Caco-2 (cell line): ENCODE data around the gene OMA1. TPM values are rescaled to one million over a fixed set of nuclear protein-coding genes. Genes with fewer than 3 reads are reported as not detected.
"Not testable (repeated sequence)": the region's sequence is repeated elsewhere in the genome, so short reads cannot be mapped to it uniquely, and the experiment has no call there.

Source experiments
- BruUV-seq: library from RNA; stranded (reverse); fragments of 400-500 nt; replicated peaks from 2 replicates; lab custom pipeline; 2021; lab: Mats Ljungman, UMichigan
- CTCF ChIA-PET: fragments of 300-600 bp; sonication (Branson Sonifier 250); formaldehyde crosslinking; loops from one replicate; lab custom pipeline; 2022; ENCODE audit warnings: antibody characterized with exemption; lab: Charles Lee
- POLR2A ChIA-PET: fragments of 300-600 bp; sonication (Branson Sonifier 250); formaldehyde crosslinking; loops from one replicate; lab custom pipeline; 2022; ENCODE audit warnings: antibody characterized with exemption; lab: Charles Lee
- DNase-seq, 2 experiments: peaks; one replicate each; pipeline versions ENCODE4 v3.0.0 to v3.0.0-alpha.2; 2020 to 2022
- H3K27me3 ChIP-seq: replicated peaks from 2 replicates; pipeline ENCODE4 v1.6.0; 2011; ENCODE audit warnings: low read length; ENCODE audit not compliant: control insufficient read depth, insufficient read depth
- H3K36me3 ChIP-seq: 2 replicates; pipeline ENCODE4 v1.5.1; 2011; ENCODE audit warnings: low read length; ENCODE audit not compliant: control insufficient read depth, insufficient read depth
- H3K4me1 ChIP-seq: fragments of 250-450 bp; sonication (Bioruptor Pico); 2 replicates; pipeline ENCODE4 v1.5.1; 2020; ENCODE audit warnings: mild to moderate bottlenecking
- H3K4me3 ChIP-seq: 2 replicates; pipeline ENCODE4 v1.5.1; 2011; ENCODE audit warnings: low read depth, mild to moderate bottlenecking, control low read depth, low read length
- H3K9me3 ChIP-seq: fragments of 250-450 bp; sonication (Bioruptor Pico); 2 replicates; pipeline ENCODE4 v1.5.1; 2020; ENCODE audit warnings: mild to moderate bottlenecking, moderate library complexity
- H3K27ac Mint-ChIP-seq: one replicate; pipeline ENCODE4 v1.8.0; 2022; ENCODE audit warnings: mixed read lengths; ENCODE audit not compliant: unreplicated experiment
- H3K27me3 Mint-ChIP-seq: one replicate; pipeline ENCODE4 v1.8.0; 2022; ENCODE audit warnings: mixed read lengths; ENCODE audit not compliant: insufficient read depth, unreplicated experiment
- H3K36me3 Mint-ChIP-seq: one replicate; pipeline ENCODE4 v1.8.0; 2022; ENCODE audit warnings: mild to moderate bottlenecking, mixed read lengths; ENCODE audit not compliant: insufficient read depth, unreplicated experiment
- H3K4me1 Mint-ChIP-seq: one replicate; pipeline ENCODE4 v1.8.0; 2022; ENCODE audit warnings: low read depth, mixed read lengths; ENCODE audit not compliant: unreplicated experiment
- H3K4me3 Mint-ChIP-seq: one replicate; pipeline ENCODE4 v1.8.0; 2022; ENCODE audit warnings: mild to moderate bottlenecking, moderate library complexity, mixed read lengths; ENCODE audit not compliant: unreplicated experiment
- H3K9me3 Mint-ChIP-seq: one replicate; pipeline ENCODE4 v1.8.0; 2022; ENCODE audit warnings: mixed read lengths; ENCODE audit not compliant: unreplicated experiment
- intact Hi-C: fragments of 100-400 bp; cut with micrococcal nuclease; formaldehyde crosslinking; loops from one replicate; pipeline ENCODE4 v1.10.0; 2022; ENCODE audit not compliant: unreplicated experiment
- total RNA-seq: library from RNA; stranded (reverse); gene quantifications from 2 replicates; pipeline ENCODE4 v1.2.3, GENCODE V29; 2022
- TF ChIP-seq, protein P1 (sequence below), 2 experiments: fragments of 200-600 bp in 1 of 2; IDR thresholded peaks; 1 replicate in 1 of 2; 2 replicates in 1 of 2; pipeline versions ENCODE4 v1.5.1 to v1.8.0; 2011 to 2022; ENCODE audit warnings: antibody characterized with exemption in 1 of 2, control low read depth in 1 of 2, inconsistent platforms in 1 of 2, low read depth in 1 of 2, low read length in 1 of 2, mild to moderate bottlenecking in 1 of 2, moderate library complexity in 1 of 2; ENCODE audit not compliant: insufficient read depth in 1 of 2, severe bottlenecking in 1 of 2, unreplicated experiment in 1 of 2

Gene OMA1
- total RNA-seq, 1 experiment from 2014 or later = 6.9 TPM

DNA sequence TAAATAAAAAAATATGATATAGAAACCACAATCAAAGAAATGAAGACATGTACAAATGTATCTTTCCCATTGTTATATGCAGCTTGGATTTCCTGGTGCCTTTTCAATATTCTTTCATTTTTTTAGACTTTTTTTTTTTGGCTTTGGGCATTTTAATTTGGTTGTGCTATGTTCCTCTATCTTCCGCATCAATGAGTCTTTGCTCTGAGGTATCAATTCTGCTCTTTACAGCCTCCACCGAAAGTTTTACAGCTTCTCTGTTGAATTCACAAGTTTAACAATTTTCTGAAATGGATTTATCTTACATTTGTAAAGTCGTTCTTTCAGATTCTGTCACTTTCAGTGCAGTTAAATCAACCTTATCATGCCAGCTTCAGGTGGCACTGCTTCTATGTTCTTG is 50.5 kb downstream of the OMA1 start:
- ChIA-PET CTCF (no interaction called here), POLR2A (no interaction called here)
- TF ChIP-seq, protein P1, sequence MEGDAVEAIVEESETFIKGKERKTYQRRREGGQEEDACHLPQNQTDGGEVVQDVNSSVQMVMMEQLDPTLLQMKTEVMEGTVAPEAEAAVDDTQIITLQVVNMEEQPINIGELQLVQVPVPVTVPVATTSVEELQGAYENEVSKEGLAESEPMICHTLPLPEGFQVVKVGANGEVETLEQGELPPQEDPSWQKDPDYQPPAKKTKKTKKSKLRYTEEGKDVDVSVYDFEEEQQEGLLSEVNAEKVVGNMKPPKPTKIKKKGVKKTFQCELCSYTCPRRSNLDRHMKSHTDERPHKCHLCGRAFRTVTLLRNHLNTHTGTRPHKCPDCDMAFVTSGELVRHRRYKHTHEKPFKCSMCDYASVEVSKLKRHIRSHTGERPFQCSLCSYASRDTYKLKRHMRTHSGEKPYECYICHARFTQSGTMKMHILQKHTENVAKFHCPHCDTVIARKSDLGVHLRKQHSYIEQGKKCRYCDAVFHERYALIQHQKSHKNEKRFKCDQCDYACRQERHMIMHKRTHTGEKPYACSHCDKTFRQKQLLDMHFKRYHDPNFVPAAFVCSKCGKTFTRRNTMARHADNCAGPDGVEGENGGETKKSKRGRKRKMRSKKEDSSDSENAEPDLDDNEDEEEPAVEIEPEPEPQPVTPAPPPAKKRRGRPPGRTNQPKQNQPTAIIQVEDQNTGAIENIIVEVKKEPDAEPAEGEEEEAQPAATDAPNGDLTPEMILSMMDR (IDR thresholded peaks at IDR 0.05; ENCODE audit: insufficient read depth in 1 of 2, low read depth in 1 of 2, low read length in 1 of 2, severe bottlenecking in 1 of 2, unreplicated experiment in 1 of 2) = no peak
- DNase-seq = no peak
- Mint-ChIP-seq H3K4me1 (no peaks in the 10 kb centered on the region), H3K27me3 (no peaks in the 10 kb centered on the region), H3K27ac (no peak overlapping the region), H3K36me3 (no peaks in the 10 kb centered on the region), H3K9me3 (no peaks in the 10 kb centered on the region), H3K4me3 (no peak overlapping the region)
- no peaks in the 10 kb centered on the region for H3K36me3 ChIP-seq
- no peaks in the 10 kb centered on the region for H3K9me3 ChIP-seq
- intact Hi-C loops = no loop called here
- H3K4me1 ChIP-seq = no peaks in the 10 kb centered on the region
- no peak overlapping the region for H3K4me3 ChIP-seq
- H3K27me3 ChIP-seq = no peaks in the 10 kb centered on the region
- no TSS peak for BruUV-seq

DNA sequence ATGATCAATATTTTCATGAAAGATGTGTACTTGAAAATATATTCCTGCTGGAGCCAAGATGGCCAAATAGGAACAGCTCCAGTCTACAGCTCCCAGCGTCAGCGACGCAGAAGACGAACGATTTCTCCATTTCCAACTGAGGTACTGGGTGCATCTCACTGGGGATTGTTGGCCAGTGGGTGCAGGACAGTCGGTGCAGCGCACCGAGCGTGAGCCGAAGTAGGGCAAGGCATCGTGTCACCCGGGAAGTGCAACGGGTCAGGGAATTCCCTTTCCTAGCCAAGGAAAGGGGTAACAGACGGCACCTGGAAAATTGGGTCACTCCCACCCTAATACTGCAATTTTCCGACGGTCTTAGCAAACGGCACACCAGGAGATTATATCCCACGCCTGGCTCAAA is 57.6 kb downstream of the OMA1 start:
- H3K27ac Mint-ChIP-seq, H3K36me3 Mint-ChIP-seq, CTCF ChIA-PET, POLR2A ChIA-PET, H3K9me3 Mint-ChIP-seq, H3K27me3 Mint-ChIP-seq, H3K4me3 ChIP-seq, H3K27me3 ChIP-seq, intact Hi-C loops, DNase-seq, H3K36me3 ChIP-seq, H3K4me1 ChIP-seq, H3K4me1 Mint-ChIP-seq, H3K4me3 Mint-ChIP-seq, H3K9me3 ChIP-seq, BruUV-seq: not testable (repeated sequence)

DNA sequence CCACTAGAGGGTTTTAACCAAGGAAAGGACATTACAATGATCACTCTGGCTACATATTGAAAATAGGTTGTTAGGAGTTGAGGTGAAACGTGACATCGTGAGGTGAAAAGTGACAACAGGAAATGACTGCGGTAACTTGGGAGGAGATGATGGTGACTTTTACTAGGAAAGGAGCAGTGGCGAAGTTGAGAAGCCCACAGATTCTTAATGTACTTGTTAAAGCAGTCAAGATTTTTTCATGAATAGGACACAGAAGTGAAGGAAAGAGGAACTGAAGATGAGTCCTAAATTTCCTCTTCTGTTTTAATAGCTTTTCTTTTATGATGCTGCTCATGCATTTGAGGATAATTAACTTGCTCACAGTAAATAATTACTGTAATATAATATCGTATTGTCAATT is 59.5 kb downstream of the OMA1 start:
- peaks cover 8% of the 10 kb centered on the region for H3K9me3 Mint-ChIP-seq
- ChIA-PET POLR2A (no interaction called here), CTCF (no interaction called here)
- H3K27me3 Mint-ChIP-seq = no peaks in the 10 kb centered on the region
- no peaks in the 10 kb centered on the region for H3K4me1 Mint-ChIP-seq
- Histone ChIP-seq H3K27me3 (no peaks in the 10 kb centered on the region), H3K36me3 (no peaks in the 10 kb centered on the region), H3K4me1 (no peaks in the 10 kb centered on the region), H3K4me3 (no peak overlapping the region), H3K9me3 (no peaks in the 10 kb centered on the region)
- no peak overlapping the region for H3K27ac Mint-ChIP-seq
- DNase-seq = no peak
- H3K36me3 Mint-ChIP-seq = no peaks in the 10 kb centered on the region
- H3K4me3 Mint-ChIP-seq = no peak overlapping the region
- intact Hi-C loops = no loop called here
- TF ChIP-seq, protein P1 (IDR thresholded peaks at IDR 0.05; ENCODE audit: insufficient read depth in 1 of 2, low read depth in 1 of 2, low read length in 1 of 2, severe bottlenecking in 1 of 2, unreplicated experiment in 1 of 2) = no peak
- no TSS peak for BruUV-seq

- ChIA-PET CTCF (no interaction called here), POLR2A (no interaction called here)
- intact Hi-C loops = no loop called here
- no peaks in the 10 kb centered on the region for H3K4me1 ChIP-seq
- H3K4me3 Mint-ChIP-seq = no peak overlapping the region
- no peaks in the 10 kb centered on the region for H3K9me3 Mint-ChIP-seq
- H3K27ac Mint-ChIP-seq = no peak overlapping the region
- no TSS peak for BruUV-seq
- TF ChIP-seq, protein P1 (IDR thresholded peaks at IDR 0.05; ENCODE audit: insufficient read depth in 1 of 2, low read depth in 1 of 2, low read length in 1 of 2, severe bottlenecking in 1 of 2, unreplicated experiment in 1 of 2) = no peak
- no peaks in the 10 kb centered on the region for H3K9me3 ChIP-seq
- no peaks in the 10 kb centered on the region for H3K27me3 ChIP-seq
- no peaks in the 10 kb centered on the region for H3K27me3 Mint-ChIP-seq
- no peak overlapping the region for H3K4me3 ChIP-seq
- no peak for DNase-seq
- H3K36me3 ChIP-seq = no peaks in the 10 kb centered on the region
- no peaks in the 10 kb centered on the region for H3K36me3 Mint-ChIP-seq
- no peaks in the 10 kb centered on the region for H3K4me1 Mint-ChIP-seq
Measured at GRCh38 chr1:58481962-58482361, 64.6 kb downstream of the OMA1 start.
